Psoas muscle (tissue), 8 donors: ENCODE data around the gene GPR25. TPM values are rescaled to one million over a fixed set of nuclear protein-coding genes. Genes with fewer than 3 reads are reported as not detected.
"Not testable (repeated sequence)": the region's sequence is repeated elsewhere in the genome, so short reads cannot be mapped to it uniquely, and the experiment has no call there.

Source experiments
- ATAC-seq, 4 donors: fragments of 200-7000 bp; cut with Tn5 transposase; one replicate each; pipeline ENCODE4 v1.9.1; 2020; ENCODE audit warnings: moderate library complexity in 3 of 4, mild to moderate bottlenecking in 2 of 4
- DNase-seq, 2 donors: peaks; one replicate each; pipeline ENCODE4 v3.0.0-alpha.2; 2020
- H3K27ac ChIP-seq: fragments of 200-600 bp; one replicate; pipeline ENCODE4 v1.8.0; 2022
- H3K27me3 ChIP-seq, 3 donors: fragments of 200-600 bp in 1 of 3; one replicate each; pipeline versions ENCODE4 v1.6.1 to v1.8.0; 2013 to 2022; ENCODE audit warnings: low read length in 2 of 3, mild to moderate bottlenecking in 2 of 3, moderate library complexity in 1 of 3; ENCODE audit not compliant: insufficient read depth in 3 of 3
- H3K36me3 ChIP-seq, 2 donors: fragments of 200-600 bp in 1 of 2; one replicate each; pipeline versions ENCODE4 v1.6.1 to v1.8.0; 2013 to 2022; ENCODE audit warnings: low read depth in 1 of 2, mild to moderate bottlenecking in 1 of 2, moderate library complexity in 1 of 2; ENCODE audit not compliant: insufficient read depth in 1 of 2
- H3K4me1 ChIP-seq: fragments of 200-600 bp; one replicate; pipeline ENCODE4 v1.8.0; 2022
- H3K4me3 ChIP-seq: fragments of 200-600 bp; one replicate; pipeline ENCODE4 v1.8.0; 2022; ENCODE audit warnings: mild to moderate bottlenecking
- H3K9me3 ChIP-seq: fragments of 200-600 bp; one replicate; pipeline ENCODE4 v1.8.0; 2022
- WGBS, 3 donors: extraction: QIAGEN DNeasy Blood & Tissue Kit; methylation state at CpG; one replicate each; pipeline versions ENCODE4 v1.1.6 to v1.1.7; 2013; 5-methylcytosine and 5-hydroxymethylcytosine counted together
- intact Hi-C, 2 donors: fragments of 100-400 bp; cut with DNase I; formaldehyde crosslinking; loops; one replicate each; pipeline versions ENCODE4 v1.11.0 to v1.14.2; 2022
- polyA plus RNA-seq, 3 donors: library from polyadenylated mRNA; stranded (reverse); fragments of 200-250 nt; gene quantifications; one replicate each; pipeline ENCODE4 v1.2.3, GENCODE V29; 2013
- total RNA-seq, 4 donors: library from RNA; stranded (reverse); fragmentation: NEBNext Ultra II Directional in 2 of 4; extraction: Animal tissue kit (Norgen Biotek cat#: 25700) in 2 of 4; gene quantifications; one replicate each; pipeline versions ENCODE4 v1.2.1 to v1.2.4, GENCODE V29; 2021 to 2023
- TF ChIP-seq, protein P1 (sequence below): fragments of 200-600 bp; IDR thresholded peaks from one replicate; pipeline ENCODE4 v1.8.0; 2022; ENCODE audit warnings: antibody characterized with exemption
- donor health status: healthy with polysubstance abuse.
- donor health status: DM: no; HTN: no; CAD: no; lungs with moderate emphysema.
- donor health status: Bipolar disorder and iron deficiency.
- donor health status: healthy.
- donor health status: DM: yes; HTN: yes; CAD: no.
- donor health status: DM: no; HTN: no; CAD: no.
- donor health status: DM: no; HTN: no; CAD: no.
- donor health status: DM: yes; HTN: yes; CAD: no.

Gene GPR25
- total and polyA plus RNA-seq, 7 donors, result not detected

DNA sequence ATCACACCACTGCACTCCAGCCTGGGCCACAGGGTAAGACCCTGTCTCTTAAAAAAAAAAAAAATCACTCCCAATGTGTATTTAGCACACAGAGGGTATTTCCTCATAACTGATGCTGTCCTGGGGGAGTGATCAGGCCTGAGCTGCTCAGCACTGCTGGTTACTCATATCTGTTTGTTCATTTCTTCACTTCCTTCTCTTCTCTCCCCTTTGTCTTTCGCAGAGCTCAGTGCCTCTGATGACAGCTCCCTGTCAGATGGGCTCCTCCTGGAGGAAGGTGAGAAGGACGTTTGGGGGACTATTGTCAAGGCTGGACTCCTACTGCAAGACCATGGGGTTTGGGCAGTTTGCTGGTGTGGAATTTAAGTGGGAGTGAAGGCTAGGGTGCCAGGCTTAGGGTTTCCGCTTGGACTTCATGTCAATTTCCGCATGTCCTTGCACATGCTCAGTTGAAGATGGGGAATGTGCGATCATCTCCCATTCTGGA is 34.9 kb downstream of the GPR25 start:
- Histone ChIP-seq H3K27ac (no peak overlapping the region), H3K9me3 (no peaks in the 10 kb centered on the region), H3K27me3 (no peaks in the 10 kb centered on the region), H3K4me3 (no peak overlapping the region), H3K36me3 (no peaks in the 10 kb centered on the region), H3K4me1 (no peaks in the 10 kb centered on the region)
- no peak for DNase-seq
- TF ChIP-seq, protein P1, sequence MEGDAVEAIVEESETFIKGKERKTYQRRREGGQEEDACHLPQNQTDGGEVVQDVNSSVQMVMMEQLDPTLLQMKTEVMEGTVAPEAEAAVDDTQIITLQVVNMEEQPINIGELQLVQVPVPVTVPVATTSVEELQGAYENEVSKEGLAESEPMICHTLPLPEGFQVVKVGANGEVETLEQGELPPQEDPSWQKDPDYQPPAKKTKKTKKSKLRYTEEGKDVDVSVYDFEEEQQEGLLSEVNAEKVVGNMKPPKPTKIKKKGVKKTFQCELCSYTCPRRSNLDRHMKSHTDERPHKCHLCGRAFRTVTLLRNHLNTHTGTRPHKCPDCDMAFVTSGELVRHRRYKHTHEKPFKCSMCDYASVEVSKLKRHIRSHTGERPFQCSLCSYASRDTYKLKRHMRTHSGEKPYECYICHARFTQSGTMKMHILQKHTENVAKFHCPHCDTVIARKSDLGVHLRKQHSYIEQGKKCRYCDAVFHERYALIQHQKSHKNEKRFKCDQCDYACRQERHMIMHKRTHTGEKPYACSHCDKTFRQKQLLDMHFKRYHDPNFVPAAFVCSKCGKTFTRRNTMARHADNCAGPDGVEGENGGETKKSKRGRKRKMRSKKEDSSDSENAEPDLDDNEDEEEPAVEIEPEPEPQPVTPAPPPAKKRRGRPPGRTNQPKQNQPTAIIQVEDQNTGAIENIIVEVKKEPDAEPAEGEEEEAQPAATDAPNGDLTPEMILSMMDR, result no peak
- ATAC-seq, result no peak
- WGBS, 3 donors, result 85 to 90% (median 89%) methylated on average over 5 of the region's 5 CpGs
- intact Hi-C loops, result no loop called here

DNA sequence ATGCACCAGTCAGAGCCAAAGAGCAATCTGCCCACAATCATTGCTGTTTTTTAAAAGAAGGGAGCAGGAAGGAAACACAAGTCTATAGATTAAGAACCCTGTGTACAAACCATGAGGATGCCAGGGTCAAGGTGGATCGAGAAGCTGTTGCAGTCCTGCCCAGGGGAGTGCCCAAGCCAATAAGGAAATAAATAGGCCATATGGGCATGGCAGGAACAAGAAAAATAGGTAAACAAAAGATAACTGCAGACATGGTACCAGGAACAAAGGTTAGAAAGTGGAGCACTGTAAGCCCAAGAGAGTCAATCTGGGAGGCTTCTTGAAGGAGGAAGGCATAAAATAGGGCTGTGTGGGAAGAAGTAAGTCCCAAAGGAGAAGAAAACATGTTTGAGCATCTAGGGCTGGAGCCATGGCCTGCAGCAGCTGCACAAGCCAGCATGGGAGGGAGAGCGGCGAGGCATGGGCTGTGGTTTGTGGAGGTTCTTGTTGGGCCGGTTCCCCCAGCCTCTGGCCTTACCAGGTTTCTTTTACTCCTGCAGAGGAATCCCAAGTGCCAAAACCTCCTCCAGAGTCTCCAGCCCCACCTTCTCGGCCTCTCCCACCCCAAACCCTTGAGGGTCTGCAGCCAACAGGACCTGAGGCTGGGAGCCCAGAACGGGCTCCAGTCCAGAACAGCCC is 35.5 kb downstream of the GPR25 start:
- intact Hi-C loops, result no loop called here
- Histone ChIP-seq H3K27ac (no peak overlapping the region), H3K4me3 (no peak overlapping the region), H3K36me3 (no peaks in the 10 kb centered on the region), H3K9me3 (no peaks in the 10 kb centered on the region), H3K4me1 (no peaks in the 10 kb centered on the region), H3K27me3 (no peaks in the 10 kb centered on the region)
- DNase-seq (no peak), ATAC-seq (no peak)
- TF ChIP-seq, protein P1, result no peak
- 85 to 94% (median 90%) methylated on average over 6 of the region's 6 CpGs for WGBS, 3 donors

DNA sequence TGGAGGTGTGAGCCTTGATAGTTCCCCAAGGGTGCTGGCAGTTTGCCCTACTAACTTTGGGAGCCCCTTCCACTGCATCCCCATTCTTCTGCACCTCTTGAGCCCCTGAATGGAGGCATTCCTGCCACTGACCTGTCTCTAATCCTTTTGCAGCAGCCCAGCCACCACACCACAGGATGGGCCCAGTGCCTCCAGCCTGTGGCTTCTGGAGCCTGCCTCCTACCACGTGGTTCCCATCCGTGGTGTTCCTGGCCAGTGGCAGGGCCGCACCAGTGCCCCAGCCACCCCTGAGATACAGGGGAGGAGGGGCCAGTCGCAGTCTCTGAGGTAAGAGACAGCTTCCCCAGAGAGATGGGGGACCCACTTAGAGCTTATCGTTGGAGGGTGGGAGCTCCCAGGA is 36.3 kb downstream of the GPR25 start:
- intact Hi-C loops, result no loop called here
- no peaks in the 10 kb centered on the region for H3K4me1 ChIP-seq
- no peak for DNase-seq
- ATAC-seq, result no peak
- no peaks in the 10 kb centered on the region for H3K9me3 ChIP-seq
- no peak overlapping the region for H3K4me3 ChIP-seq
- 83 to 90% (median 84%) methylated on average over 5 of the region's 5 CpGs for WGBS, 3 donors
- no peaks in the 10 kb centered on the region for H3K27me3 ChIP-seq
- H3K27ac ChIP-seq, result no peak overlapping the region
- H3K36me3 ChIP-seq, result no peaks in the 10 kb centered on the region
- TF ChIP-seq, protein P1, result no peak

DNA sequence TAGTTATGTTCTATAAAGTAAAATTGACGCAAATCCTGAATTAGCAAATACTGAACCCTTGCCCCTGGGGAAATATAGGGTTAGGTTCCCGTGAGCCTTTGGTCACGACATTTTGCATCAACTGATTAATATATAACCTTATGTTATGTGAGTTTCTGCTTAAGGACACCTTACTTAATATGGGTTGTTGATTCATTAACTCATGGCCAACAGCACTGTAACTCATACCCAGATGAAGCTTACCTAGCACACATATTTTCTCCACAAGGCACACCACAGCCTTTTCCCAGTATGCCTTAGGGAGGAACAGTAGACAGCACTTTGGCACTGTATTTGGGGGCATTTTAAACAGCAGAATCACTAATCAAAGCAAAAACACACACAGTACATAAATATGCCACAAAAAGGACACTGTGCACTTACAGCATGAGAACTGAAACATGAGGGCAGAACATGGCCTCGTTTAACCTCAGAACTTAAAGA is 37.0 kb downstream of the GPR25 start:
- TF ChIP-seq, protein P1, result no peak
- no peaks in the 10 kb centered on the region for H3K4me1 ChIP-seq
- H3K36me3 ChIP-seq, result no peaks in the 10 kb centered on the region
- no peaks in the 10 kb centered on the region for H3K27me3 ChIP-seq
- no peaks in the 10 kb centered on the region for H3K9me3 ChIP-seq
- 80 to 85% (median 81%) methylated on average over 4 of the region's 4 CpGs for WGBS, 3 donors
- H3K27ac ChIP-seq, result no peak overlapping the region
- DNase-seq (no peak), ATAC-seq (no peak)
- H3K4me3 ChIP-seq, result no peak overlapping the region
- intact Hi-C loops, result no loop called here

DNA sequence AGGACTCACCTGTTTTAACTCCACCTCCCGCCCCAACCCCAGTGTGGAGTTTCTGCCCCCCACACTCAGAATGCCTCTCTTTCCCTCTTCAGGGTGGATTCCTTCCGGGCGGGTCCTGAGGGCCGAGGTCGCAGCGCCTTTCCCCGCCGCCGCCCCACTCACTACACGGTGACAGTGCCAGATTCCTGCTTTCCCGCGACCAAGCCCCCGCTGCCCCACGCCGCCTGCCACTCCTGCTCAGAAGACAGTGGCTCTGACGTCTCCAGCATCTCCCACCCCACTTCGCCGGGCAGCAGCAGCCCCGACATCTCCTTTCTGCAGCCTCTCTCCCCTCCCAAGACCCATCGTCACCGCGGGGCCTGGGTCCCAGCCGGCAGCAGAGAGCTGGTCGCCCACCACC is 38.6 kb downstream of the GPR25 start:
- H3K4me3 ChIP-seq, result no peak overlapping the region
- 93 to 96% (median 94%) methylated on average over 23 to 24 of the region's 24 CpGs for WGBS, 3 donors
- ATAC-seq (no peak), DNase-seq (no peak)
- no peaks in the 10 kb centered on the region for H3K9me3 ChIP-seq
- H3K27ac ChIP-seq, result no peak overlapping the region
- no peaks in the 10 kb centered on the region for H3K4me1 ChIP-seq
- TF ChIP-seq, protein P1, result no peak
- no peaks in the 10 kb centered on the region for H3K36me3 ChIP-seq
- H3K27me3 ChIP-seq, result no peaks in the 10 kb centered on the region
- intact Hi-C loops, result no loop called here

DNA sequence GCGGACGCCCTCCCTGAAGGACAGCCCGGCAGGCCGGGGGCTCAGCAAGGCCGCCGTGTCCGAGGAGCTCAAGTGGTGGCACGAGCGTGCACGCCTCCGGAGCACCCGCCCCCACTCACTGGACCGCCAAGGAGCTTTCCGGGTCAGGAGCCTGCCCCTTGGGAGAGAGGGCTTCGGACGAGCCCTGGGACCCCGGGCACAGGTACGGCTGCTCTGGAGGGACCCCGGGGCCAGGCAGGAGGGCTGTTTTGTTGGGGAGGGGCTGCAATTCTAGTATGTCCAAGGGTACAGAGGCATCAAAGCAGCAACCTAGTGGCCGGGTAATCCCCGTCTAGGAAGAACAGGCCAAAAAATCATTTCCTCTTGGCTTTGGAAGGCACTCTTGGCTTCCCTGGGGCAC is 39.2 kb downstream of the GPR25 start:
- H3K27me3 ChIP-seq, H3K4me1 ChIP-seq, H3K4me3 ChIP-seq, DNase-seq, H3K9me3 ChIP-seq, H3K27ac ChIP-seq, intact Hi-C loops, H3K36me3 ChIP-seq, ATAC-seq: not testable (repeated sequence)
- WGBS, 3 donors, result 82 to 89% (median 83%) methylated on average over 8 to 14 of the region's 21 CpGs
